ENCODE data around the gene SYT1. TPM values are rescaled to one million over a fixed set of nuclear protein-coding genes. Genes with fewer than 3 reads are reported as not detected.

The SYT1 gene
- total and polyA plus RNA-seq, 2 experiments from 2014 or later, result 48.7 to 51.7 TPM

GRCh38 chr12:79186506-79186905 is 321.9 kb downstream of the SYT1 start (continued):
- TF ChIP-seq NANOG (IDR thresholded peaks at IDR 0.05; ENCODE audit: borderline replicate concordance) (no peak), ZNF331 (CRISPR knock-in tag; IDR thresholded peaks at IDR 0.05; ENCODE audit: low read depth) (no peak), CREB1 (CRISPR knock-in tag; IDR thresholded peaks at IDR 0.05; ENCODE audit: low read depth) (no peak), EZH2 (IDR thresholded peaks at IDR 0.05; ENCODE audit: low read depth, unreplicated experiment) (no peak), ZNF462 (CRISPR knock-in tag; IDR thresholded peaks at IDR 0.05) (no peak), EZH2phosphoT487 (IDR thresholded peaks at IDR 0.05; ENCODE audit: unreplicated experiment) (no peak)

GRCh38 chr12:79187032-79187431 is 322.5 kb downstream of the SYT1 start:
- H3K9me3 Mint-ChIP-seq, result no peaks in the 10 kb centered on the region
- H3K4me3 ChIP-seq, result no peak overlapping the region
- no peak for ATAC-seq
- H2AFZ ChIP-seq, result no peak overlapping the region
- H3K36me3 ChIP-seq (ENCODE audit: insufficient read depth), result no peaks in the 10 kb centered on the region
- no peaks in the 10 kb centered on the region for H3K27me3 Mint-ChIP-seq (ENCODE audit: insufficient read depth, low read depth, poor library complexity)
- no peak for DNase-seq (ENCODE audit: low spot score)
- H4K20me1 ChIP-seq (replicated peaks; ENCODE audit: insufficient read depth), result no peaks in the 10 kb centered on the region
- H3K36me3 Mint-ChIP-seq (ENCODE audit: low read depth), result no peaks in the 10 kb centered on the region
- no peaks in the 10 kb centered on the region for H3K27me3 ChIP-seq (ENCODE audit: insufficient read depth)
- no peak overlapping the region for H3K4me2 ChIP-seq
- no peaks in the 10 kb centered on the region for H3K79me2 ChIP-seq (replicated peaks; ENCODE audit: insufficient read depth)
- peaks cover 22% of the 10 kb centered on the region for H3K4me1 Mint-ChIP-seq
- H3K27ac Mint-ChIP-seq, result no peak overlapping the region
- no peak overlapping the region for H3K27ac ChIP-seq (ENCODE audit: low read depth)
- H3K9me2 ChIP-seq (ENCODE audit: insufficient read depth), result no peaks in the 10 kb centered on the region
- no peak overlapping the region for H3K4me3 Mint-ChIP-seq
- no peaks in the 10 kb centered on the region for H3F3A ChIP-seq (replicated peaks; ENCODE audit: low read depth)
- peaks cover 10% of the 10 kb centered on the region; the same call in 1 of the 2 replicates for H3K4me1 ChIP-seq (ENCODE audit: insufficient read depth)
- TF ChIP-seq, protein P1, sequence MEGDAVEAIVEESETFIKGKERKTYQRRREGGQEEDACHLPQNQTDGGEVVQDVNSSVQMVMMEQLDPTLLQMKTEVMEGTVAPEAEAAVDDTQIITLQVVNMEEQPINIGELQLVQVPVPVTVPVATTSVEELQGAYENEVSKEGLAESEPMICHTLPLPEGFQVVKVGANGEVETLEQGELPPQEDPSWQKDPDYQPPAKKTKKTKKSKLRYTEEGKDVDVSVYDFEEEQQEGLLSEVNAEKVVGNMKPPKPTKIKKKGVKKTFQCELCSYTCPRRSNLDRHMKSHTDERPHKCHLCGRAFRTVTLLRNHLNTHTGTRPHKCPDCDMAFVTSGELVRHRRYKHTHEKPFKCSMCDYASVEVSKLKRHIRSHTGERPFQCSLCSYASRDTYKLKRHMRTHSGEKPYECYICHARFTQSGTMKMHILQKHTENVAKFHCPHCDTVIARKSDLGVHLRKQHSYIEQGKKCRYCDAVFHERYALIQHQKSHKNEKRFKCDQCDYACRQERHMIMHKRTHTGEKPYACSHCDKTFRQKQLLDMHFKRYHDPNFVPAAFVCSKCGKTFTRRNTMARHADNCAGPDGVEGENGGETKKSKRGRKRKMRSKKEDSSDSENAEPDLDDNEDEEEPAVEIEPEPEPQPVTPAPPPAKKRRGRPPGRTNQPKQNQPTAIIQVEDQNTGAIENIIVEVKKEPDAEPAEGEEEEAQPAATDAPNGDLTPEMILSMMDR (conservative IDR thresholded peaks at IDR 0.05; ENCODE audit: low read depth in 2 of 2), result no peak
- TF ChIP-seq ZNF462 (CRISPR knock-in tag; IDR thresholded peaks at IDR 0.05) (no peak), POLR2AphosphoS5 (IDR thresholded peaks at IDR 0.05; ENCODE audit: low read depth) (no peak), EZH2 (IDR thresholded peaks at IDR 0.05; ENCODE audit: low read depth, unreplicated experiment) (no peak), ZNF114 (CRISPR knock-in tag; IDR thresholded peaks at IDR 0.05) (no peak)
